Activated CD8-positive, alpha-beta memory T cell treated with anti-CD3 and anti-CD28 coated beads, Interleukin-2, amount 50 U/mL, for 24 hours (primary cell): ENCODE data around the gene RRN3.
"Not testable (repeated sequence)": the region's sequence is repeated elsewhere in the genome, so short reads cannot be mapped to it uniquely, and the experiment has no call there.

ENCODE experiments used
- DNase-seq: peaks from one replicate; pipeline ENCODE4 v3.0.0-alpha.2; 2020; ENCODE audit errors: extremely low read depth

RRN3 gene

GRCh38 chr16:15028801-15029698, 65.0 kb downstream of the RRN3 start:
- DNase-seq, result not testable (repeated sequence)

GRCh38 chr16:15028345-15028715, 65.7 kb downstream of the RRN3 start:
- not testable (repeated sequence) for DNase-seq

- DNase-seq, result not testable (repeated sequence)
Measured at GRCh38 chr16:15027503-15028344, 66.3 kb downstream of the RRN3 start.

GRCh38 chr16:15027051-15027450, 67.0 kb downstream of the RRN3 start:
- DNase-seq, result not testable (repeated sequence)

GRCh38 chr16:15025234-15025951, 68.7 kb downstream of the RRN3 start:
- not testable (repeated sequence) for DNase-seq

GRCh38 chr16:15024858-15025199, 69.2 kb downstream of the RRN3 start:
- not testable (repeated sequence) for DNase-seq

GRCh38 chr16:15023381-15024077, 70.5 kb downstream of the RRN3 start:
- not testable (repeated sequence) for DNase-seq

- DNase-seq, result not testable (repeated sequence)
Measured at GRCh38 chr16:15022194-15022593, 71.9 kb downstream of the RRN3 start.

GRCh38 chr16:15021429-15021828, 72.6 kb downstream of the RRN3 start:
- not testable (repeated sequence) for DNase-seq

- DNase-seq, result not testable (repeated sequence)
Measured at GRCh38 chr16:15016951-15017580, 77.0 kb downstream of the RRN3 start.

- DNase-seq, result not testable (repeated sequence)
Measured at GRCh38 chr16:15016354-15016753, 77.7 kb downstream of the RRN3 start.

GRCh38 chr16:15015671-15016070, 78.4 kb downstream of the RRN3 start:
- not testable (repeated sequence) for DNase-seq

- DNase-seq, result not testable (repeated sequence)
Measured at GRCh38 chr16:15012941-15013340, 81.1 kb downstream of the RRN3 start.
